Epidermal melanocyte (primary cell): Measurements from ENCODE around the gene STARD9.
A peak's percentile ranks its signal among the peaks of the same experiment; 100 is the strongest.
"Not testable (repeated sequence)": the region's sequence is repeated elsewhere in the genome, so short reads cannot be mapped to it uniquely, and the experiment has no call there.

ENCODE experiments used
- DNase-seq: peaks from one replicate; pipeline ENCODE4 v3.0.0; 2011; ENCODE audit warnings: low spot score; ENCODE audit not compliant: insufficient read length

STARD9 gene

GRCh38 chr15:42623951-42624350 is 48.5 kb downstream of the STARD9 start:
- no peak for DNase-seq

GRCh38 chr15:42627485-42627884 is 52.1 kb downstream of the STARD9 start:
- no peak for DNase-seq

GRCh38 chr15:42628761-42629160 is 53.4 kb downstream of the STARD9 start:
- DNase-seq: no peak

GRCh38 chr15:42632105-42632675 is 56.8 kb downstream of the STARD9 start:
- no peak for DNase-seq

GRCh38 chr15:42640109-42640508 is 64.7 kb downstream of the STARD9 start:
- DNase-seq: no peak

- DNase-seq: peak; percentile 69
These were observed 75.0 kb downstream of the STARD9 start for GRCh38 chr15:42650208-42651066.

- DNase-seq: no peak
These were observed 90.4 kb downstream of the STARD9 start for GRCh38 chr15:42665827-42666226.

GRCh38 chr15:42667855-42668254 is 92.4 kb downstream of the STARD9 start:
- no peak for DNase-seq

- no peak for DNase-seq
These were observed 95.0 kb downstream of the STARD9 start for GRCh38 chr15:42670451-42670850.

- no peak for DNase-seq
These were observed 97.0 kb downstream of the STARD9 start for GRCh38 chr15:42672444-42672843.

- DNase-seq: no peak
These were observed 99.1 kb downstream of the STARD9 start for GRCh38 chr15:42674472-42674871.

- DNase-seq: no peak
These were observed 99.6 kb downstream of the STARD9 start for GRCh38 chr15:42675021-42675420.

GRCh38 chr15:42679285-42680141 is 104.1 kb downstream of the STARD9 start:
- no peak for DNase-seq

- not testable (repeated sequence) for DNase-seq
These were observed 104.7 kb downstream of the STARD9 start for GRCh38 chr15:42680142-42680482.

- no peak for DNase-seq
These were observed 105.7 kb downstream of the STARD9 start for GRCh38 chr15:42681119-42681518.

- no peak for DNase-seq
These were observed 110.9 kb downstream of the STARD9 start for GRCh38 chr15:42686281-42686680.

- DNase-seq: no peak
These were observed 112.3 kb downstream of the STARD9 start for GRCh38 chr15:42687740-42688139.

- no peak for DNase-seq
These were observed 112.9 kb downstream of the STARD9 start for GRCh38 chr15:42688301-42688700.

- DNase-seq: no peak
These were observed 115.9 kb downstream of the STARD9 start for GRCh38 chr15:42691308-42691707.

- DNase-seq: no peak
These were observed 116.4 kb downstream of the STARD9 start for GRCh38 chr15:42691770-42692169.

- no peak for DNase-seq
These were observed 117.1 kb downstream of the STARD9 start for GRCh38 chr15:42692536-42692935.

GRCh38 chr15:42692997-42693396 is 117.6 kb downstream of the STARD9 start:
- DNase-seq: no peak
